Endothelial cell (in vitro differentiated cells): ENCODE data around the gene TMPRSS11F. TPM values are rescaled to one million over a fixed set of nuclear protein-coding genes. Genes with fewer than 3 reads are reported as not detected.

Experiments
- DNase-seq: peaks from one replicate; pipeline ENCODE4 v3.0.0; 2021; ENCODE audit warnings: low spot score
- H3K27ac Mint-ChIP-seq: one replicate; pipeline ENCODE4 v1.8.0; 2021; ENCODE audit warnings: mixed read lengths, inconsistent platforms; ENCODE audit not compliant: unreplicated experiment
- H3K27me3 Mint-ChIP-seq: one replicate; pipeline ENCODE4 v1.8.0; 2021; ENCODE audit warnings: mild to moderate bottlenecking, moderate library complexity, mixed read lengths, inconsistent platforms; ENCODE audit not compliant: unreplicated experiment
- H3K36me3 Mint-ChIP-seq: one replicate; pipeline ENCODE4 v1.8.0; 2021; ENCODE audit warnings: mild to moderate bottlenecking, low read depth, mixed read lengths, inconsistent platforms; ENCODE audit not compliant: unreplicated experiment
- H3K4me1 Mint-ChIP-seq: one replicate; pipeline ENCODE4 v1.8.0; 2021; ENCODE audit warnings: mild to moderate bottlenecking, mixed read lengths, inconsistent platforms; ENCODE audit not compliant: unreplicated experiment
- H3K4me3 Mint-ChIP-seq: one replicate; pipeline ENCODE4 v1.8.0; 2021; ENCODE audit warnings: mild to moderate bottlenecking, mixed read lengths, inconsistent platforms; ENCODE audit not compliant: unreplicated experiment
- H3K9me3 Mint-ChIP-seq: one replicate; pipeline ENCODE4 v1.8.0; 2021; ENCODE audit warnings: mixed read lengths, inconsistent platforms; ENCODE audit not compliant: unreplicated experiment
- total RNA-seq: library from RNA; stranded (reverse); fragmentation: NEBNext Ultra II Directional; extraction: Animal tissue kit (Norgen Biotek cat#: 25700); gene quantifications from one replicate; pipeline ENCODE4 v1.2.1, GENCODE V29; 2021; ENCODE audit not compliant: unreplicated experiment
- TF ChIP-seq, protein P1 (sequence below): fragments of 200-600 bp; sonication (generic); IDR thresholded peaks from one replicate; pipeline ENCODE4 v1.5.0; 2021; ENCODE audit warnings: antibody characterized with exemption; ENCODE audit not compliant: unreplicated experiment

The TMPRSS11F gene
- total RNA-seq, 1 donor from 2014 or later: not detected

DNA sequence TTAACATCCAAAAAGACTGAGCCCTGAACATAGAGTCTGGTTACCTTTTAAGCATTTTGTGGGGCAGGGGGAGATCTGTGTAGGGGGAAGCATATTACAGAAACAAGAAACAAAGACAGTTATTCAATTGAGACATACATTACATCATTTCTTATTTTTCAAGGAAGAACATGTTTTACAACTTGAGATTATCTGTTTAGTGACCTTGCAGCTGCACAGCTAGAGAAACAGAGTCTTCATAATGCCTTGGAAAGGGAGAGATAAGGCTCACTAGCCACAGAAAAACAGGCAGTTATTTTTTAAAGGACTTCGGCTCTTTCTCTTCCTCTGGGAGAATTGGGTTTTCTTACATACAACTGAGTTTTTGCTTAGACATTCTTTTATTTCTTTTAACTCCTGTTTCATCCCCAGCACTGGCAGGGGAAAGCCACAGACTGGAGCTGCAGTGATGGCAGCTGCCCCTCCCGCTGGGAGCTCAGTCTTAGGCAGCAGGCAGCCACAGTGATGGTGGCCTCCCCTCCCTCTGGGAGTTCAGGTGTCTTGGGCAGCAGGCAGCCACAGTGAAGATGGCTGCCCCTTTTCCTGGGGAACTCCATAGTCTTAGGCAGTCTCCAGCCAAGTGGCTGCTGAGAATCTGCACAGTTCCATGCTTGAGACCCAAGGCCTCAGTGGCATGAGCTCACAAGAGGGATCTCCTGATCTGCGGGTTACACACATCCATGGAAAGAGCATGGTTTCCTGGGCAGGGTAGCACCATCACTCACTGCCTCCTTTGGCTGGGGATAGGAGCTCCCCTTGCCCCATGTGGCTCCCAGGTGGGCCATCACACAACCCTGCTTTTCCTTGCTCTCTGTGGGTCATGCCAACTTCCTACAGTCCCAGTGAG is 19.4 kb upstream of the TMPRSS11F start:
- Mint-ChIP-seq H3K27ac (no peak overlapping the region), H3K27me3 (no peaks in the 10 kb centered on the region), H3K9me3 (no peaks in the 10 kb centered on the region), H3K4me3 (no peak overlapping the region), H3K4me1 (no peaks in the 10 kb centered on the region), H3K36me3 (no peaks in the 10 kb centered on the region)
- TF ChIP-seq, protein P1, sequence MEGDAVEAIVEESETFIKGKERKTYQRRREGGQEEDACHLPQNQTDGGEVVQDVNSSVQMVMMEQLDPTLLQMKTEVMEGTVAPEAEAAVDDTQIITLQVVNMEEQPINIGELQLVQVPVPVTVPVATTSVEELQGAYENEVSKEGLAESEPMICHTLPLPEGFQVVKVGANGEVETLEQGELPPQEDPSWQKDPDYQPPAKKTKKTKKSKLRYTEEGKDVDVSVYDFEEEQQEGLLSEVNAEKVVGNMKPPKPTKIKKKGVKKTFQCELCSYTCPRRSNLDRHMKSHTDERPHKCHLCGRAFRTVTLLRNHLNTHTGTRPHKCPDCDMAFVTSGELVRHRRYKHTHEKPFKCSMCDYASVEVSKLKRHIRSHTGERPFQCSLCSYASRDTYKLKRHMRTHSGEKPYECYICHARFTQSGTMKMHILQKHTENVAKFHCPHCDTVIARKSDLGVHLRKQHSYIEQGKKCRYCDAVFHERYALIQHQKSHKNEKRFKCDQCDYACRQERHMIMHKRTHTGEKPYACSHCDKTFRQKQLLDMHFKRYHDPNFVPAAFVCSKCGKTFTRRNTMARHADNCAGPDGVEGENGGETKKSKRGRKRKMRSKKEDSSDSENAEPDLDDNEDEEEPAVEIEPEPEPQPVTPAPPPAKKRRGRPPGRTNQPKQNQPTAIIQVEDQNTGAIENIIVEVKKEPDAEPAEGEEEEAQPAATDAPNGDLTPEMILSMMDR: no peak
- no peak for DNase-seq

DNA sequence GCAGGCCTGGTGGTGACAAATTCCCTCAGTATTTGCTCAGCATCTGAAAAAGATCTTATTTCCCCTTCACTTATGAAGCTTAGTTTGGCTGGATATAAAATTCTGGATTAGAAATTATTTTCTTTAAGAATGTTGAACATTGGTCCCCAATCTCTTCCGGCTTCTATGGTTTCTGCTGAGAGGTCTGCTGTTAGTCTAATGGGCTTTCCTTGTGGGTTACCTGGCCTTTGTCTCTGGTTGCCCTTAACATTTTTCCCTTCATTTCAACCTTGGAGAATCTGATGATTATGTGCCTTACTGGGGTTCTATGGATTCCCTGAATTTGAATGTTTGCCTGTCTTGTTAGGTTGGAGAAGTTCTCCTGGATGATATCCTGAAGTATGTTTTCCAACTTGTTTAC is 17.4 kb upstream of the TMPRSS11F start:
- no peaks in the 10 kb centered on the region for H3K4me1 Mint-ChIP-seq
- no peaks in the 10 kb centered on the region for H3K9me3 Mint-ChIP-seq
- no peaks in the 10 kb centered on the region for H3K36me3 Mint-ChIP-seq
- H3K27me3 Mint-ChIP-seq: no peaks in the 10 kb centered on the region
- no peak overlapping the region for H3K4me3 Mint-ChIP-seq
- TF ChIP-seq, protein P1: no peak
- no peak for DNase-seq
- no peak overlapping the region for H3K27ac Mint-ChIP-seq

DNA sequence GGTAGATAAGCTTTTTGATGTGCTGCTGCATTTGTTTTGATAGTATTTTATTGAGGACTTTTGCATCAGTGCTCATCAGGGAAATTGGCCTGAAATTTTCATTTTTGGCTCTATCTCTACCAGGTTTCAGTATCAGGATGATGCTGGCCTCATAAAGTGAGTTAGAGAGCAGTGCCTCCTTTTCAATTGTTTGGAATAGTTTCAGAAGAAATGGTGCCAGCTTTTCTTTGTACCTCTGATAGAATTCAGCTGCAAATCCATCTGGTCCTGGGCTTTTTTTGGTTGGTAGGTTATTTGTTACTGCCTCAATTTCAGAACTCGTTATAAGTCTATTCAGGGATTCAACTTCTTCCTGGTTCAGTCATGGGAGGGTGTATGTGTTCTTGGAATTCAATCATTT is 15.6 kb upstream of the TMPRSS11F start:
- Mint-ChIP-seq H3K27ac (no peak overlapping the region), H3K4me3 (no peak overlapping the region), H3K36me3 (no peaks in the 10 kb centered on the region), H3K9me3 (no peaks in the 10 kb centered on the region), H3K27me3 (no peaks in the 10 kb centered on the region), H3K4me1 (no peaks in the 10 kb centered on the region)
- TF ChIP-seq, protein P1: no peak
- DNase-seq: no peak

DNA sequence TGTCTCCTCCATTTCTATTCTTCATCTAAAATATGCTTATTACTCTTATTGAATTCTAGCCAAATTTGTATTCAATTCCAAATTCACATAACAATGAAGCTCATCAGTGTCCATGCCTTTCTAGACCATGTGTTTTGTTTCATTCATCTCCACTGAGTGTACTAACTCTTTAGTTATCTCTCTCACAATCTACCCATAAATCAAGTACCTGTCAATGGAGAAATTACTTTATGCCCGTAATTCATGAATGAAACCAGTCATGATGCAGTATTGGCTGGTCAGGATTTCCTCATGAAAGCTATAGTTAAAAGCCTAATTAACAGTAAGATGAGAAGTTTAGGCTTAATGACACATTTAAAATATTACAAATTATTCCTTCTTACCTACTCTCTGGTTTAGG is 12.2 kb upstream of the TMPRSS11F start:
- Mint-ChIP-seq H3K4me3 (no peak overlapping the region), H3K4me1 (no peaks in the 10 kb centered on the region), H3K27ac (no peak overlapping the region), H3K36me3 (no peaks in the 10 kb centered on the region), H3K27me3 (no peaks in the 10 kb centered on the region), H3K9me3 (no peaks in the 10 kb centered on the region)
- DNase-seq: no peak
- TF ChIP-seq, protein P1: no peak

DNA sequence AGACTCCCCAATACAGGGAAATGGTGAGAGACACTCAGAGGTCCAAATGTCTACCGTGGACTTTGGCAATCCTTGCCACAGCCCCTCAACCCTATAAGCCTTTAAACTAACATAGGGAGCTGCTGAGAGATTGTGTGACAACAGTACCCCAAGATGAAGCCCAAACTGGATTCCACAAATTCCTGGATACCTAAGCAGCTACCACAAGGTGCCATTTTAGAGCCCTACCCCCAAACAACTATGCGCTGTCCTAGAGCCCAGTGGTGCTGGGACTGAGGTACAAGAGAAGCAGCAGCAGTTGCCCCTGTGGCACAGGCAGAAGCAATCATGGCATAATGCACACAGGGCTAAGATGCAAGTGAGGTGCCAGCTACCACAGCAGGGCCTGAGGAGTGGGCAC is 2.7 kb upstream of the TMPRSS11F start:
- H3K36me3 Mint-ChIP-seq: no peaks in the 10 kb centered on the region
- TF ChIP-seq, protein P1: no peak
- no peaks in the 10 kb centered on the region for H3K9me3 Mint-ChIP-seq
- no peak overlapping the region for H3K4me3 Mint-ChIP-seq
- no peaks in the 10 kb centered on the region for H3K4me1 Mint-ChIP-seq
- no peak overlapping the region for H3K27ac Mint-ChIP-seq
- DNase-seq: no peak
- H3K27me3 Mint-ChIP-seq: no peaks in the 10 kb centered on the region
